ENCODE measurements around the gene CHCHD3. TPM values are rescaled to one million over a fixed set of nuclear protein-coding genes. Genes with fewer than 3 reads are reported as not detected.

CHCHD3 gene
- total and polyA plus RNA-seq, 2 of the 4 experiments (the other 2 are of a cell fraction): 56.9 to 141 TPM

- no peak overlapping the region for H3K4me3 ChIP-seq (ENCODE audit: insufficient read depth, low read depth, low read length)
- H3K4me1 ChIP-seq (ENCODE audit: control insufficient read depth, insufficient read depth, low read length): no peaks in the 10 kb centered on the region
- no peak overlapping the region for H3K14ac ChIP-seq (replicated peaks; ENCODE audit: low read depth, low read length)
- BruUV-seq (replicated peaks): no TSS peak
- H2BK15ac ChIP-seq (ENCODE audit: low read depth, low read length): no peak overlapping the region
- ATAC-seq (ENCODE audit: low read depth) (no peak), DNase-seq (no peak)
- peaks cover 0 to 3% of the 10 kb centered on the region in 2 experiments; a peak in 1 of 4 replicates for H3K79me1 ChIP-seq (ENCODE audit: low read depth in 1 of 2, low read length in 2 of 2)
- H3K27me3 ChIP-seq (ENCODE audit: control insufficient read depth, insufficient read depth, low read length): no peaks in the 10 kb centered on the region
- H2BK120ac ChIP-seq (ENCODE audit: low read depth, low read length): no peak overlapping the region
- no peak overlapping the region for H3K27ac ChIP-seq (ENCODE audit: insufficient read depth, low read length)
- no peak overlapping the region for H4K91ac ChIP-seq (ENCODE audit: insufficient read depth, low read depth, low read length)
- in situ Hi-C loops (cut with MboI; ENCODE audit: low sequenced_read_pairs): no loop called here
- no peak overlapping the region for H3K23ac ChIP-seq (ENCODE audit: low read depth, low read length)
- CTCF ChIA-PET: interaction anchor here (0.7 kb wide), 1 partner anchor 43 kb away, joined by 4 read pairs; no protein-coding TSS in a partner anchor
- intact Hi-C loops (cut with micrococcal nuclease): no loop called here
- no peak overlapping the region for H2BK20ac ChIP-seq (ENCODE audit: low read depth, low read length)
- H3K56ac ChIP-seq (ENCODE audit: extremely low read depth, insufficient read depth, low read length): no peak overlapping the region
- no peak overlapping the region for H2AK9ac ChIP-seq (replicated peaks; ENCODE audit: low read depth, low read length, poor library complexity)
- no peak overlapping the region for H2AFZ ChIP-seq (replicated peaks; ENCODE audit: low read length, poor library complexity)
- no peak overlapping the region for H2AK5ac ChIP-seq (ENCODE audit: low read depth, low read length)
- TF ChIP-seq BHLHE40 (IDR thresholded peaks at IDR 0.05; ENCODE audit: low read depth, low read length) (no peak), CEBPB (IDR thresholded peaks at IDR 0.05; ENCODE audit: low read depth, low read length) (no peak), RFX5 (IDR thresholded peaks at IDR 0.05; ENCODE audit: low read depth, low read length) (no peak), MAFK (IDR thresholded peaks at IDR 0.05; ENCODE audit: low read depth, low read length) (no peak), SMC3 (IDR thresholded peaks at IDR 0.05; ENCODE audit: low read depth, low read length) (no peak), NFE2L2 (IDR thresholded peaks at IDR 0.05; ENCODE audit: low read depth, low read length) (no peak), ELK1 (IDR thresholded peaks at IDR 0.05; ENCODE audit: borderline replicate concordance, low read depth, low read length) (no peak)
- TF ChIP-seq, protein P1, sequence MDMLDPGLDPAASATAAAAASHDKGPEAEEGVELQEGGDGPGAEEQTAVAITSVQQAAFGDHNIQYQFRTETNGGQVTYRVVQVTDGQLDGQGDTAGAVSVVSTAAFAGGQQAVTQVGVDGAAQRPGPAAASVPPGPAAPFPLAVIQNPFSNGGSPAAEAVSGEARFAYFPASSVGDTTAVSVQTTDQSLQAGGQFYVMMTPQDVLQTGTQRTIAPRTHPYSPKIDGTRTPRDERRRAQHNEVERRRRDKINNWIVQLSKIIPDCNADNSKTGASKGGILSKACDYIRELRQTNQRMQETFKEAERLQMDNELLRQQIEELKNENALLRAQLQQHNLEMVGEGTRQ (IDR thresholded peaks at IDR 0.05; ENCODE audit: low read depth, low read length): no peak
- H4K8ac ChIP-seq (ENCODE audit: low read depth in 2 of 2, low read length in 2 of 2): no peak overlapping the region
- no peaks in the 10 kb centered on the region for H3K9me3 ChIP-seq (ENCODE audit: control insufficient read depth, insufficient read depth, low read length)
- POLR2A ChIA-PET (ENCODE audit: unreplicated experiment): no interaction called here
- H3K9me1 ChIP-seq (ENCODE audit: insufficient read depth, low read length): no peaks in the 10 kb centered on the region; the same call in 1 of the 2 replicates
- no peak overlapping the region for H2BK5ac ChIP-seq (ENCODE audit: low read depth, low read length, poor library complexity, severe bottlenecking)
- no peak overlapping the region for H3K9ac ChIP-seq (ENCODE audit: low read depth, low read length)
- no peak overlapping the region for H4K5ac ChIP-seq (ENCODE audit: low read depth, low read length)
- H3K18ac ChIP-seq (ENCODE audit: low read depth, low read length): no peak overlapping the region
- no peak overlapping the region for H3K4me2 ChIP-seq (ENCODE audit: low read depth, low read length)
- dilution Hi-C loops (cut with HindIII; ENCODE audit: low sequenced_read_pairs, unreplicated experiment): no loop called here
- WGBS, 2 experiments (ENCODE audit: extremely low coverage in 2 of 2, insufficient read length in 1 of 2): 100% methylated on average over 1 of the region's 5 CpGs; no CpG with 5 or more reads in 1 of the 2 experiments
- H4K20me1 ChIP-seq (ENCODE audit: insufficient read depth, low read length): no peaks in the 10 kb centered on the region
- no peak overlapping the region for H3K4ac ChIP-seq (ENCODE audit: low read depth, low read length)
- H3K36me3 ChIP-seq (ENCODE audit: control insufficient read depth, insufficient read depth, low read length): no peaks in the 10 kb centered on the region
Observed at GRCh38 chr7:132805766-132806165, 276.1 kb downstream of the CHCHD3 start.
